ENCODE results near the gene CARM1. TPM values are rescaled to one million over a fixed set of nuclear protein-coding genes. Genes with fewer than 3 reads are reported as not detected.
A peak's percentile ranks its signal among the peaks of the same experiment; 100 is the strongest.

The CARM1 gene
- total and polyA plus RNA-seq, 7 experiments from 2014 or later: 0.69 to 43.1 (median 25.5) TPM

GRCh38 chr19:10924597-10924996, 53.2 kb downstream of the CARM1 start:
- peak overlapping the region in 1 of 9 donors; percentile 20 for H3K27ac Mint-ChIP-seq
- intact Hi-C loops (cut with micrococcal nuclease): no loop called here
- no peaks in the 10 kb centered on the region for H3K9me3 ChIP-seq (ENCODE audit: control insufficient read depth in 2 of 3, low read length in 3 of 3)

GRCh38 chr19:10927730-10928562, 56.6 kb downstream of the CARM1 start:
- Mint-ChIP-seq H3K4me1 (peaks cover 12 to 33% (median 26%) of the 10 kb centered on the region in 7 donors), H3K27ac (peak overlapping the region; percentile 66 to 93 (median 90)), H3K9me3 (no peaks in the 10 kb centered on the region), H3K4me3 (peak overlapping the region; percentile 84 to 96 (median 92)), H3K36me3 (peaks cover 0 to 5% (median 0%) of the 10 kb centered on the region in 5 donors), H3K27me3 (no peaks in the 10 kb centered on the region)
- peaks cover 14 to 16% of the 10 kb centered on the region in 2 donors for H3K4me1 ChIP-seq (ENCODE audit: control insufficient read depth in 2 of 2, insufficient read depth in 2 of 2, low read length in 2 of 2)
- ChIA-PET CTCF (interaction anchor here (0.6 to 1.3 kb wide), 3 partner anchors 46 to 420 kb away, joined by 3 to 5 read pairs (median 3); no protein-coding TSS in a partner anchor), POLR2A (interaction anchor here (1.9 kb wide), 1 partner anchor 33 kb away, joined by 9 read pairs; the partner anchor contains the start of gene SMARCA4)
- peak overlapping the region; percentile 77 for H3K27ac ChIP-seq (ENCODE audit: low read depth, low read length)
- no peaks in the 10 kb centered on the region for H3K27me3 ChIP-seq (ENCODE audit: control insufficient read depth in 2 of 2, insufficient read depth in 2 of 2, low read length in 2 of 2)
- ATAC-seq (peak; percentile 2), DNase-seq (peak in 3 of 9 donors; percentile 7 to 11 (median 10))
- peak overlapping the region; percentile 89 for H3K4me3 ChIP-seq (ENCODE audit: low read length)
- intact Hi-C loops (cut with micrococcal nuclease): loop anchor here (1.0 to 5.0 kb wide), 8 partner anchors 15 to 418 kb away; partner anchors contain the start of genes CARM1 (in 2 of the 2), CCDC159 (in 1 of the 2), CDKN2D (in 1 of the 2) and KRI1 (in 1 of the 2)
- peaks cover 0 to 30% (median 0%) of the 10 kb centered on the region in 3 experiments for H3K36me3 ChIP-seq (ENCODE audit: control insufficient read depth in 2 of 3, insufficient read depth in 3 of 3, low read length in 3 of 3)
- no peaks in the 10 kb centered on the region for H3K9me3 ChIP-seq (ENCODE audit: control insufficient read depth in 2 of 3, low read length in 3 of 3)

More at GRCh38 chr19:10924597-10924996, 53.2 kb downstream of the CARM1 start:
- H3K4me3 Mint-ChIP-seq: no peak overlapping the region
- ChIA-PET POLR2A (no interaction called here), CTCF (no interaction called here)
- peaks cover 5 to 18% (median 15%) of the 10 kb centered on the region in 7 donors for H3K4me1 Mint-ChIP-seq
- Histone ChIP-seq H3K4me1 (ENCODE audit: control insufficient read depth in 2 of 2, insufficient read depth in 2 of 2, low read length in 2 of 2) (peaks cover 10 to 12% of the 10 kb centered on the region in 2 donors), H3K27ac (ENCODE audit: low read depth, low read length) (no peak overlapping the region), H3K4me3 (ENCODE audit: low read length) (no peak overlapping the region), H3K27me3 (ENCODE audit: control insufficient read depth in 2 of 2, insufficient read depth in 2 of 2, low read length in 2 of 2) (no peaks in the 10 kb centered on the region), H3K36me3 (ENCODE audit: control insufficient read depth in 2 of 3, insufficient read depth in 3 of 3, low read length in 3 of 3) (peaks cover 0 to 57% (median 3%) of the 10 kb centered on the region in 3 experiments)
- no peak for ATAC-seq
- H3K9me3 Mint-ChIP-seq: no peaks in the 10 kb centered on the region
- peaks cover 0 to 9% (median 0%) of the 10 kb centered on the region in 5 donors for H3K36me3 Mint-ChIP-seq
- DNase-seq: no peak
- H3K27me3 Mint-ChIP-seq: no peaks in the 10 kb centered on the region

- H3K9me3 Mint-ChIP-seq: no peaks in the 10 kb centered on the region
- POLR2A ChIA-PET: interaction anchor here (1.9 kb wide), 1 partner anchor 32 kb away, joined by 9 read pairs; the partner anchor contains the start of gene SMARCA4
- H3K36me3 Mint-ChIP-seq: peaks cover 0 to 5% (median 0%) of the 10 kb centered on the region in 5 donors
- H3K27ac Mint-ChIP-seq: peak within 1 kb of the TSS; percentile 66 to 93 (median 90)
- peak within 1 kb of the TSS; percentile 89 for H3K4me3 ChIP-seq (ENCODE audit: low read length)
- CTCF ChIA-PET: interaction anchor here (1.4 kb wide), 1 partner anchor 12 kb away, joined by 8 read pairs; no protein-coding TSS in a partner anchor
- no peaks in the 10 kb centered on the region for H3K27me3 ChIP-seq (ENCODE audit: control insufficient read depth in 2 of 2, insufficient read depth in 2 of 2, low read length in 2 of 2)
- H3K4me1 Mint-ChIP-seq: peaks cover 12 to 33% (median 26%) of the 10 kb centered on the region in 7 donors
- H3K27me3 Mint-ChIP-seq: no peaks in the 10 kb centered on the region
- peak; percentile 76 to 92 (median 88) for DNase-seq
- H3K27ac ChIP-seq (ENCODE audit: low read depth, low read length): peak within 1 kb of the TSS; percentile 77
- peak within 1 kb of the TSS; percentile 84 to 96 (median 92) for H3K4me3 Mint-ChIP-seq
- peak; percentile 91 for ATAC-seq
- peaks cover 0 to 22% (median 0%) of the 10 kb centered on the region in 3 experiments for H3K36me3 ChIP-seq (ENCODE audit: control insufficient read depth in 2 of 3, insufficient read depth in 3 of 3, low read length in 3 of 3)
- no peaks in the 10 kb centered on the region for H3K9me3 ChIP-seq (ENCODE audit: control insufficient read depth in 2 of 3, low read length in 3 of 3)
- peaks cover 14 to 16% of the 10 kb centered on the region in 2 donors for H3K4me1 ChIP-seq (ENCODE audit: control insufficient read depth in 2 of 2, insufficient read depth in 2 of 2, low read length in 2 of 2)
- intact Hi-C loops (cut with micrococcal nuclease): loop anchor here (1.0 to 5.0 kb wide), 8 partner anchors 14 to 418 kb away; partner anchors contain the start of genes CARM1 (in 2 of the 2), CCDC159 (in 1 of the 2), CDKN2D (in 1 of the 2) and KRI1 (in 1 of the 2)
Observed at GRCh38 chr19:10928563-10929401, 57.4 kb downstream of the CARM1 start, which contains the start of the genes TIMM29 and YIPF2. TIMM29 (plus strand) TSS chr19:10928811; CDS start chr19:10928823, 12 bp downstream. YIPF2 (minus strand) TSS chr19:10928639; CDS start chr19:10928410, 229 bp downstream.

GRCh38 chr19:10929402-10929794, 58.0 kb downstream of the CARM1 start:
- DNase-seq: no peak
- intact Hi-C loops (cut with micrococcal nuclease): loop anchor here (2.0 to 5.0 kb wide), 3 partner anchors 13 to 362 kb away; partner anchors contain the start of genes CDKN2D (in 1 of the 2), KRI1 (in 1 of the 2) and SMARCA4 (in 1 of the 2)

GRCh38 chr19:10935371-10936059, 64.2 kb downstream of the CARM1 start:
- H3K27me3 Mint-ChIP-seq: no peaks in the 10 kb centered on the region
- peaks cover 5 to 17% (median 12%) of the 10 kb centered on the region in 7 donors for H3K4me1 Mint-ChIP-seq
- no peak overlapping the region for H3K4me3 Mint-ChIP-seq
- H3K9me3 Mint-ChIP-seq: no peaks in the 10 kb centered on the region
- no peak overlapping the region for H3K27ac ChIP-seq (ENCODE audit: low read depth, low read length)
- DNase-seq: no peak
- H3K27me3 ChIP-seq (ENCODE audit: control insufficient read depth in 2 of 2, insufficient read depth in 2 of 2, low read length in 2 of 2): no peaks in the 10 kb centered on the region
- ChIA-PET POLR2A (no interaction called here), CTCF (interaction anchor here (1.2 to 2.1 kb wide), 3 partner anchors 34 to 94 kb away, joined by 3 to 5 read pairs (median 4); no protein-coding TSS in a partner anchor)
- no peaks in the 10 kb centered on the region for H3K9me3 ChIP-seq (ENCODE audit: control insufficient read depth in 2 of 3, low read length in 3 of 3)
- peaks cover 0 to 3% (median 0%) of the 10 kb centered on the region in 5 donors for H3K36me3 Mint-ChIP-seq
- no peaks in the 10 kb centered on the region for H3K4me1 ChIP-seq (ENCODE audit: control insufficient read depth in 2 of 2, insufficient read depth in 2 of 2, low read length in 2 of 2)
- peak overlapping the region in 1 of 9 donors; percentile 51 for H3K27ac Mint-ChIP-seq
- no peak overlapping the region for H3K4me3 ChIP-seq (ENCODE audit: low read length)
- intact Hi-C loops (cut with micrococcal nuclease): loop anchor here (1.0 to 5.0 kb wide), 2 partner anchors 102 to 196 kb away; no protein-coding TSS in a partner anchor
- ATAC-seq: no peak
- peaks cover 0 to 3% (median 0%) of the 10 kb centered on the region in 3 experiments for H3K36me3 ChIP-seq (ENCODE audit: control insufficient read depth in 2 of 3, insufficient read depth in 3 of 3, low read length in 3 of 3)

More at GRCh38 chr19:10929402-10929794, 58.0 kb downstream of the CARM1 start:
- no peaks in the 10 kb centered on the region for H3K27me3 ChIP-seq (ENCODE audit: control insufficient read depth in 2 of 2, insufficient read depth in 2 of 2, low read length in 2 of 2)
- no peaks in the 10 kb centered on the region for H3K9me3 ChIP-seq (ENCODE audit: control insufficient read depth in 2 of 3, low read length in 3 of 3)
- peaks cover 0 to 15% (median 0%) of the 10 kb centered on the region in 3 experiments for H3K36me3 ChIP-seq (ENCODE audit: control insufficient read depth in 2 of 3, insufficient read depth in 3 of 3, low read length in 3 of 3)
- Mint-ChIP-seq H3K4me1 (peaks cover 12 to 33% (median 26%) of the 10 kb centered on the region in 7 donors), H3K4me3 (peak overlapping the region; percentile 76 to 96 (median 91)), H3K27me3 (no peaks in the 10 kb centered on the region), H3K36me3 (peaks cover 0 to 3% (median 0%) of the 10 kb centered on the region in 5 donors), H3K9me3 (no peaks in the 10 kb centered on the region), H3K27ac (peak overlapping the region in 6 of 9 donors; percentile 31 to 66 (median 53))
- H3K4me3 ChIP-seq (ENCODE audit: low read length): peak overlapping the region; percentile 89
- no peak for ATAC-seq
- CTCF ChIA-PET: interaction anchor here (0.6 to 1.4 kb wide), 4 partner anchors 12 to 1753 kb away, joined by 3 to 8 read pairs (median 4); no protein-coding TSS in a partner anchor
- POLR2A ChIA-PET: interaction anchor here (0.7 to 1.5 kb wide), 4 partner anchors 16 to 1395 kb away, joined by 3 to 4 read pairs (median 4); no protein-coding TSS in a partner anchor
- peaks cover 14 to 16% of the 10 kb centered on the region in 2 donors for H3K4me1 ChIP-seq (ENCODE audit: control insufficient read depth in 2 of 2, insufficient read depth in 2 of 2, low read length in 2 of 2)
- H3K27ac ChIP-seq (ENCODE audit: low read depth, low read length): peak overlapping the region; percentile 77
